H1 (cell line): ENCODE measurements around the gene TTC3. TPM values are rescaled to one million over a fixed set of nuclear protein-coding genes. Genes with fewer than 3 reads are reported as not detected.

Experiments
- CTCF ChIA-PET: fragments of 300-600 bp; sonication (Branson Sonifier 250); formaldehyde crosslinking; loops from one replicate; lab custom pipeline; 2021; ENCODE audit not compliant: partially characterized antibody; lab: Charles Lee
- POLR2A ChIA-PET: fragments of 300-600 bp; sonication (Branson Sonifier 250); formaldehyde crosslinking; loops from one replicate; lab custom pipeline; 2021; ENCODE audit warnings: inconsistent platforms; ENCODE audit not compliant: partially characterized antibody; lab: Charles Lee
- DNase-seq, 2 experiments: peaks; one replicate each; pipeline versions ENCODE4 v3.0.0 to v3.0.0-alpha.2; 2010 to 2022; ENCODE audit warnings: low spot score in 2 of 2, low read depth in 1 of 2, mixed read lengths in 1 of 2
- FAIRE-seq: peaks from 2 replicates; lab custom pipeline; 2011; peaks lifted over from hg19 to GRCh38; lab: Jason Lieb, UNC
- H2AFZ ChIP-seq: 2 replicates; pipeline ENCODE4 v1.8.1; 2012; ENCODE audit warnings: low read length, inconsistent platforms
- H2AK5ac ChIP-seq: 2 replicates; pipeline ENCODE4 v1.6.1; 2013; ENCODE audit warnings: low read depth, low read length
- H2BK120ac ChIP-seq: replicated peaks from 2 replicates; pipeline ENCODE3; 2013; ENCODE audit warnings: low read depth, low read length, inconsistent platforms
- H2BK12ac ChIP-seq: 2 replicates; pipeline ENCODE4 v1.6.1; 2013; ENCODE audit warnings: low read depth, low read length
- H2BK15ac ChIP-seq: 2 replicates; pipeline ENCODE4 v1.6.1; 2013; ENCODE audit warnings: low read length
- H2BK20ac ChIP-seq: 2 replicates; pipeline ENCODE4 v1.6.1; 2013; ENCODE audit warnings: low read length
- H2BK5ac ChIP-seq: 2 replicates; pipeline ENCODE4 v1.6.1; 2013; ENCODE audit warnings: low read depth, low read length
- H3K14ac ChIP-seq: 2 replicates; pipeline ENCODE4 v1.6.1; 2013; ENCODE audit warnings: inconsistent platforms; ENCODE audit not compliant: insufficient read length
- H3K18ac ChIP-seq: 2 replicates; pipeline ENCODE4 v1.6.1; 2013; ENCODE audit warnings: low read length; ENCODE audit errors: extremely low read depth
- H3K23ac ChIP-seq: 2 replicates; pipeline ENCODE4 v1.6.1; 2013; ENCODE audit warnings: inconsistent platforms; ENCODE audit not compliant: insufficient read length
- H3K23me2 ChIP-seq: 2 replicates; pipeline ENCODE4 v1.6.1; 2013; ENCODE audit warnings: low read depth, low read length
- H3K27ac ChIP-seq: 2 replicates; pipeline ENCODE4 v1.6.1; 2011; ENCODE audit warnings: low read depth, low read length, inconsistent platforms
- H3K27me3 ChIP-seq, 4 experiments: replicated peaks in 1 of 4; 1 replicate in 1 of 4; 2 replicates in 3 of 4; pipeline versions ENCODE4 v1.6.1 to v1.8.1; 2011 to 2013; ENCODE audit warnings: low read length in 3 of 4, mild to moderate bottlenecking in 3 of 4, inconsistent platforms in 2 of 4, mixed read lengths in 2 of 4, moderate library complexity in 1 of 4; ENCODE audit not compliant: control insufficient read depth in 3 of 4, insufficient read depth in 3 of 4; ENCODE audit errors: extremely low read depth in 1 of 4
- H3K36me3 ChIP-seq, 4 experiments: 2 replicates each; pipeline versions ENCODE4 v1.6.1 to v1.8.1; 2011 to 2013; ENCODE audit warnings: mild to moderate bottlenecking in 4 of 4, low read length in 3 of 4, moderate library complexity in 2 of 4, control low read depth in 1 of 4, inconsistent platforms in 1 of 4; ENCODE audit not compliant: insufficient read depth in 4 of 4, control insufficient read depth in 2 of 4
- H3K4ac ChIP-seq: replicated peaks from 2 replicates; pipeline ENCODE3; 2013; ENCODE audit warnings: low read length, low read depth, mixed read lengths, inconsistent platforms; ENCODE audit not compliant: insufficient read length
- H3K4me1 ChIP-seq, 4 experiments: replicated peaks in 1 of 4; 1 replicate in 1 of 4; 2 replicates in 3 of 4; pipeline versions ENCODE4 v1.6.1 to v1.8.1; 2011 to 2013; ENCODE audit warnings: low read length in 3 of 4, inconsistent platforms in 2 of 4, mixed read lengths in 1 of 4; ENCODE audit not compliant: insufficient read depth in 4 of 4, control insufficient read depth in 3 of 4
- H3K4me2 ChIP-seq, 2 experiments: 2 replicates each; pipeline versions ENCODE4 v1.6.1 to v1.8.1; 2011 to 2013; ENCODE audit warnings: low read depth in 2 of 2, low read length in 2 of 2, control low read depth in 1 of 2, inconsistent platforms in 1 of 2, mild to moderate bottlenecking in 1 of 2; ENCODE audit not compliant: insufficient read depth in 1 of 2
- H3K4me3 ChIP-seq, 4 experiments: fragments of 200-600, 300-600 bp in 1 of 4; sonication (generic), shearing (Covaris generic), sonication (Bioruptor Twin) in 1 of 4; 2 replicates each; pipeline versions ENCODE4 v1.5.1 to v1.8.1; 2011 to 2016; ENCODE audit warnings: low read length in 4 of 4, low read depth in 3 of 4, control low read depth in 2 of 4, inconsistent platforms in 2 of 4, mild to moderate bottlenecking in 2 of 4, mixed read lengths in 1 of 4, moderate library complexity in 1 of 4; ENCODE audit not compliant: insufficient read depth in 2 of 4; ENCODE audit errors: extremely low read depth in 1 of 4
- H3K56ac ChIP-seq: replicated peaks from 2 replicates; pipeline ENCODE3; 2013; ENCODE audit warnings: low read depth, mild to moderate bottlenecking, mixed read lengths, low read length, inconsistent platforms; ENCODE audit not compliant: insufficient read length
- H3K79me1 ChIP-seq: 2 replicates; pipeline ENCODE4 v1.6.1; 2013; ENCODE audit warnings: low read depth, low read length, control low read depth
- H3K79me2 ChIP-seq, 2 experiments: 2 replicates each; pipeline versions ENCODE4 v1.6.1 to v1.8.1; 2012 to 2013; ENCODE audit warnings: low read length in 2 of 2, mild to moderate bottlenecking in 2 of 2, inconsistent platforms in 1 of 2; ENCODE audit not compliant: insufficient read depth in 2 of 2, control insufficient read depth in 1 of 2
- H3K9ac ChIP-seq, 4 experiments: replicated peaks in 1 of 4; 1 replicate in 1 of 4; 2 replicates in 3 of 4; pipeline versions ENCODE4 v1.6.1 to v1.8.1; 2011 to 2013; ENCODE audit warnings: low read depth in 3 of 4, low read length in 3 of 4, control low read depth in 2 of 4, mild to moderate bottlenecking in 2 of 4, moderate library complexity in 2 of 4, inconsistent platforms in 1 of 4; ENCODE audit errors: extremely low read depth in 1 of 4
- H3K9me3 ChIP-seq, 2 experiments: 2 replicates each; pipeline versions ENCODE4 v1.6.1 to v1.8.1; 2012 to 2013; ENCODE audit warnings: mild to moderate bottlenecking in 2 of 2, moderate library complexity in 2 of 2, control low read depth in 1 of 2, inconsistent platforms in 1 of 2, low read depth in 1 of 2, low read length in 1 of 2, mixed read lengths in 1 of 2; ENCODE audit not compliant: insufficient read depth in 2 of 2
- H4K20me1 ChIP-seq, 2 experiments: replicated peaks in 1 of 2; 2 replicates each; pipeline versions ENCODE3 to v1.8.1; 2011 to 2013; ENCODE audit warnings: inconsistent platforms in 2 of 2, low read length in 2 of 2, mild to moderate bottlenecking in 1 of 2; ENCODE audit not compliant: insufficient read depth in 2 of 2, control insufficient read depth in 1 of 2
- H4K5ac ChIP-seq: 2 replicates; pipeline ENCODE4 v1.6.1; 2013; ENCODE audit warnings: low read length, low read depth, mixed read lengths, inconsistent platforms; ENCODE audit not compliant: insufficient read length
- H4K8ac ChIP-seq: 2 replicates; pipeline ENCODE4 v1.8.0; 2013; ENCODE audit warnings: mild to moderate bottlenecking, moderate library complexity, low read length, inconsistent platforms; ENCODE audit not compliant: insufficient read depth; ENCODE audit errors: extremely low read depth
- H4K91ac ChIP-seq: replicated peaks from 2 replicates; pipeline ENCODE3; 2013; ENCODE audit warnings: low read length, mixed read lengths, inconsistent platforms; ENCODE audit not compliant: insufficient read length
- CHD1 ChIP-seq: IDR thresholded peaks from 2 replicates; pipeline ENCODE4 v1.6.1; 2012; ENCODE audit warnings: low read depth, low read length, improper control_type of control experiment
- EP300 ChIP-seq, 2 experiments: IDR thresholded peaks; 1 replicate in 1 of 2; 2 replicates in 1 of 2; pipeline ENCODE4 v1.6.1; 2011 to 2012; ENCODE audit warnings: low read depth in 2 of 2, low read length in 2 of 2, mild to moderate bottlenecking in 2 of 2, borderline replicate concordance in 1 of 2, inconsistent platforms in 1 of 2, moderate library complexity in 1 of 2
- FOSL1 ChIP-seq: IDR thresholded peaks from 2 replicates; pipeline ENCODE4 v1.6.1; 2011; ENCODE audit warnings: mild to moderate bottlenecking, low read depth, low read length, moderate library complexity; ENCODE audit not compliant: insufficient read depth
- JUN ChIP-seq: IDR thresholded peaks from 2 replicates; pipeline ENCODE4 v1.6.1; 2011; ENCODE audit warnings: low read depth, mild to moderate bottlenecking, improper control_type of control experiment, low read length
- KDM5A ChIP-seq: fragments of 200-600 bp; IDR thresholded peaks from 2 replicates; pipeline ENCODE4 v1.7.1; 2012; ENCODE audit warnings: mild to moderate bottlenecking, low read length, inconsistent platforms, mixed read lengths
- NANOG ChIP-seq: IDR thresholded peaks from 2 replicates; pipeline ENCODE4 v1.6.1; 2011; ENCODE audit warnings: low read length, low read depth, mild to moderate bottlenecking, inconsistent platforms; ENCODE audit not compliant: insufficient read depth, poor library complexity, severe bottlenecking
- POLR2A ChIP-seq, 2 experiments: IDR thresholded peaks; 1 replicate in 1 of 2; 2 replicates in 1 of 2; pipeline ENCODE4 v1.6.1; 2011; ENCODE audit warnings: low read depth in 2 of 2, low read length in 2 of 2, mild to moderate bottlenecking in 2 of 2; ENCODE audit errors: control extremely low read depth in 1 of 2
- POLR2AphosphoS5 ChIP-seq: IDR thresholded peaks from 2 replicates; pipeline ENCODE4 v1.6.1; 2011; ENCODE audit warnings: low read depth, low read length
- RFX5 ChIP-seq: IDR thresholded peaks from 2 replicates; pipeline ENCODE4 v1.6.1; 2011; ENCODE audit warnings: low read depth, low read length, improper control_type of control experiment, borderline replicate concordance
- RXRA ChIP-seq: IDR thresholded peaks from 2 replicates; pipeline ENCODE4 v1.6.1; 2011; ENCODE audit warnings: low read depth, mild to moderate bottlenecking, low read length, moderate library complexity; ENCODE audit not compliant: insufficient read depth
- SP4 ChIP-seq: IDR thresholded peaks from 2 replicates; pipeline ENCODE4 v1.6.1; 2012; ENCODE audit warnings: low read length, inconsistent platforms
- SUZ12 ChIP-seq: fragments of 200-600 bp; sonication (generic); IDR thresholded peaks from 2 replicates; pipeline ENCODE4 v1.6.1; 2012; ENCODE audit warnings: mild to moderate bottlenecking, inconsistent platforms, low read length, moderate library complexity, mixed read lengths
- YY1 ChIP-seq: IDR thresholded peaks from 2 replicates; pipeline ENCODE4 v1.6.1; 2011; ENCODE audit warnings: low read depth, mild to moderate bottlenecking, low read length
- WGBS, 2 experiments: shearing (Covaris generic) in 1 of 2; methylation state at CpG; one replicate each; pipeline versions ENCODE4 v1.1.6 to v1.1.7; 2013 to 2015; ENCODE audit warnings: low lambda C conversion rate in 2 of 2, mixed read lengths in 2 of 2, inconsistent platforms in 1 of 2, low coverage in 1 of 2, missing lambda C conversion rate in 1 of 2; ENCODE audit not compliant: insufficient replicate concordance in 2 of 2, insufficient coverage in 1 of 2, insufficient read length in 1 of 2; ENCODE audit errors: extremely low coverage in 1 of 2, missing lambda C conversion rate in 1 of 2; 5-methylcytosine and 5-hydroxymethylcytosine counted together
- polyA plus RNA-seq, 7 experiments: library from polyadenylated mRNA; depleted of rRNA in 3 of 7; stranded (reverse) in 5 of 7; unstranded in 2 of 7; fragments of >200 nt in 5 of 7; fragments of 200-250 nt in 2 of 7; gene quantifications; 1 replicate in 5 of 7; 2 replicates in 1 of 7; 4 replicates in 1 of 7; pipeline versions ENCODE4 v1.2.1 to v1.2.3, GENCODE V29; 2011 to 2013; ENCODE audit warnings: missing spikeins in 2 of 7, mixed read lengths in 2 of 7
- total RNA-seq: library from RNA; stranded (reverse); fragmentation: NEBNext Ultra II Directional; extraction: Animal tissue kit (Norgen Biotek cat#: 25700); gene quantifications from 2 replicates; pipeline ENCODE4 v1.2.1, GENCODE V29; 2021

Gene TTC3
- total and polyA plus RNA-seq, 2 of the 8 experiments (the other 6 are each of a cell fraction or from before 2014, with no cell fraction given) = 11.0 to 36.2 TPM

DNA sequence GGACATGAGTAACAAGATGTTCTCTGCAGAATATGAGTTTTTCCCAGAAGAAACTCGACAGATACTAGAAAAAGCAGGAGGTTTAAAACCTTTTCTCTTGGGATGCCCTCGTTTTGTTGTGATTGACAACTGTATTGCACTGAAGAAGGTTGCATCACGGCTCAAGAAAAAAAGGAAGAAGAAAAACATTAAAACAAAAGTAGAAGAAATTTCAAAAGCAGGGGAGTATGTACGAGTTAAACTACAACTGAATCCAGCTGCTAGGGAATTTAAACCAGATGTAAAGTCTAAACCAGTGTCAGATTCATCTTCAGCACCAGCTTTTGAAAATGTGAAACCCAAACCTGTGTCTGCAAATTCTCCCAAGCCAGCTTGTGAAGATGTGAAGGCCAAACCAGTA is 92.5 kb downstream of the TTC3 start:
- POLR2A ChIA-PET = no interaction called here
- Histone ChIP-seq H2BK15ac (no peak overlapping the region), H3K23ac (no peak overlapping the region), H3K56ac (no peak overlapping the region), H3K4me2 (no peak overlapping the region), H4K5ac (no peak overlapping the region), H3K36me3 (peaks cover 0 to 9% (median 1%) of the 10 kb centered on the region in 4 experiments; a peak in 2 of 8 replicates), H2BK120ac (no peak overlapping the region), H4K8ac (no peak overlapping the region), H3K23me2 (no peaks in the 10 kb centered on the region), H4K91ac (no peak overlapping the region), H3K4me1 (no peaks in the 10 kb centered on the region), H3K27ac (no peak overlapping the region), H2BK5ac (no peak overlapping the region), H3K79me1 (no peaks in the 10 kb centered on the region), H3K14ac (no peak overlapping the region), H3K4ac (no peak overlapping the region), H3K4me3 (no peak overlapping the region), H3K18ac (no peak overlapping the region), H2BK20ac (no peak overlapping the region), H2AFZ (no peak overlapping the region), H3K27me3 (no peaks in the 10 kb centered on the region), H3K79me2 (no peaks in the 10 kb centered on the region), H2BK12ac (no peak overlapping the region), H2AK5ac (no peak overlapping the region), H3K9me3 (no peaks in the 10 kb centered on the region), H4K20me1 (no peaks in the 10 kb centered on the region), H3K9ac (no peak overlapping the region)
- FAIRE-seq (no peak), DNase-seq (no peak)
- TF ChIP-seq POLR2AphosphoS5 = no peak
- no peak for TF ChIP-seq RFX5
- no peak for TF ChIP-seq KDM5A
- no peak for TF ChIP-seq POLR2A (IDR thresholded peaks at IDR 0.05; ENCODE audit: control extremely low read depth in 1 of 2, low read depth in 2 of 2, low read length in 2 of 2)
- TF ChIP-seq CHD1 = no peak
- no peak for TF ChIP-seq EP300 (IDR thresholded peaks at IDR 0.05; ENCODE audit: borderline replicate concordance in 1 of 2, low read depth in 2 of 2, low read length in 2 of 2)
- no peak for TF ChIP-seq SP4
- no peak for TF ChIP-seq FOSL1
- TF ChIP-seq SUZ12 = no peak
- TF ChIP-seq YY1 = no peak
- TF ChIP-seq NANOG = no peak
- no peak for TF ChIP-seq RXRA
- no peak for TF ChIP-seq JUN
- CTCF ChIA-PET = interaction anchor here (1.0 to 1.3 kb wide), 2 partner anchors 9 to 19 kb away, joined by 3 to 4 read pairs; no protein-coding TSS in a partner anchor
- 79% methylated on average over 4 of the region's 4 CpGs; no CpG with 5 or more reads in 1 of the 2 experiments for WGBS, 2 experiments
